Upper lobe of left lung (tissue), 4 donors: Measurements from ENCODE around the gene RAP2A.

ENCODE experiments used
- EP300 ChIP-seq, 4 donors: sonication (generic); formaldehyde crosslinking; IDR thresholded peaks; one replicate each; pipeline ENCODE4 v1.5.1; 2017; ENCODE audit warnings: antibody characterized with exemption in 4 of 4, control low read depth in 2 of 4
- POLR2A ChIP-seq, 4 donors: fragments of 450-650 bp; IDR thresholded peaks; one replicate each; pipeline ENCODE4 v1.5.1; 2016 to 2017; ENCODE audit warnings: antibody characterized with exemption in 4 of 4, mild to moderate bottlenecking in 2 of 4
- POLR2AphosphoS5 ChIP-seq, 2 donors: sonication (generic); formaldehyde crosslinking; IDR thresholded peaks; one replicate each; pipeline ENCODE4 v1.5.1; 2017; ENCODE audit warnings: antibody characterized with exemption in 2 of 2
- TF ChIP-seq, protein P1 (sequence below), 6 experiments: fragments of 450-650 bp in 4 of 6; fragments of 200-600 bp in 2 of 6; sonication (generic) in 2 of 6; IDR thresholded peaks; one replicate each; pipeline ENCODE4 v1.5.1; 2016 to 2019; ENCODE audit warnings: antibody characterized with exemption in 6 of 6

- TF ChIP-seq POLR2A (IDR thresholded peaks at IDR 0.05) (no peak), EP300 (IDR thresholded peaks at IDR 0.05) (no peak), POLR2AphosphoS5 (IDR thresholded peaks at IDR 0.05) (no peak)
- TF ChIP-seq, protein P1, sequence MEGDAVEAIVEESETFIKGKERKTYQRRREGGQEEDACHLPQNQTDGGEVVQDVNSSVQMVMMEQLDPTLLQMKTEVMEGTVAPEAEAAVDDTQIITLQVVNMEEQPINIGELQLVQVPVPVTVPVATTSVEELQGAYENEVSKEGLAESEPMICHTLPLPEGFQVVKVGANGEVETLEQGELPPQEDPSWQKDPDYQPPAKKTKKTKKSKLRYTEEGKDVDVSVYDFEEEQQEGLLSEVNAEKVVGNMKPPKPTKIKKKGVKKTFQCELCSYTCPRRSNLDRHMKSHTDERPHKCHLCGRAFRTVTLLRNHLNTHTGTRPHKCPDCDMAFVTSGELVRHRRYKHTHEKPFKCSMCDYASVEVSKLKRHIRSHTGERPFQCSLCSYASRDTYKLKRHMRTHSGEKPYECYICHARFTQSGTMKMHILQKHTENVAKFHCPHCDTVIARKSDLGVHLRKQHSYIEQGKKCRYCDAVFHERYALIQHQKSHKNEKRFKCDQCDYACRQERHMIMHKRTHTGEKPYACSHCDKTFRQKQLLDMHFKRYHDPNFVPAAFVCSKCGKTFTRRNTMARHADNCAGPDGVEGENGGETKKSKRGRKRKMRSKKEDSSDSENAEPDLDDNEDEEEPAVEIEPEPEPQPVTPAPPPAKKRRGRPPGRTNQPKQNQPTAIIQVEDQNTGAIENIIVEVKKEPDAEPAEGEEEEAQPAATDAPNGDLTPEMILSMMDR (IDR thresholded peaks at IDR 0.05): no peak
Observed at GRCh38 chr13:97492684-97493371, 58.9 kb downstream of the RAP2A start.
